CD8-positive, alpha-beta memory T cell (primary cell): ENCODE results near the gene GSPT1. TPM values are rescaled to one million over a fixed set of nuclear protein-coding genes. Genes with fewer than 3 reads are reported as not detected.
A peak's percentile ranks its signal among the peaks of the same experiment; 100 is the strongest.

Source experiments
- CTCF ChIA-PET: fragments of 350-600 bp; sonication (Branson Sonifier 250); formaldehyde crosslinking; loops from one replicate; lab custom pipeline; 2021; ENCODE audit warnings: antibody characterized with exemption; lab: Charles Lee
- POLR2A ChIA-PET: fragments of 350-600 bp; sonication (Branson Sonifier 250); formaldehyde crosslinking; loops from one replicate; lab custom pipeline; 2021; ENCODE audit warnings: antibody characterized with exemption; lab: Charles Lee
- DNase-seq, 5 donors: peaks; one replicate each; pipeline versions ENCODE4 v3.0.0 to v3.0.0-alpha.2; 2020 to 2022; ENCODE audit warnings: mixed read lengths in 1 of 5
- H3K27ac ChIP-seq: one replicate; pipeline ENCODE4 v1.7.0; 2013; ENCODE audit warnings: low read depth, mild to moderate bottlenecking, low read length, moderate library complexity
- H3K27me3 ChIP-seq: 2 replicates; pipeline ENCODE4 v1.7.0; 2013; ENCODE audit warnings: low read length, mild to moderate bottlenecking; ENCODE audit not compliant: insufficient read depth, poor library complexity, severe bottlenecking
- H3K36me3 ChIP-seq: 2 replicates; pipeline ENCODE4 v1.7.0; 2013; ENCODE audit warnings: mild to moderate bottlenecking, low read length, moderate library complexity; ENCODE audit not compliant: insufficient read depth
- H3K4me1 ChIP-seq: 2 replicates; pipeline ENCODE4 v1.7.0; 2013; ENCODE audit warnings: mild to moderate bottlenecking, low read length, moderate library complexity; ENCODE audit not compliant: insufficient read depth
- H3K4me3 ChIP-seq: 2 replicates; pipeline ENCODE4 v1.7.0; 2013; ENCODE audit warnings: mild to moderate bottlenecking, low read length
- H3K9me3 ChIP-seq: 2 replicates; pipeline ENCODE4 v1.7.0; 2013; ENCODE audit warnings: mild to moderate bottlenecking, low read length
- H3K27ac Mint-ChIP-seq, 8 donors: one replicate each; pipeline ENCODE4 v1.8.0; 2020 to 2021; ENCODE audit warnings: mixed read lengths in 8 of 8, mild to moderate bottlenecking in 6 of 8, inconsistent platforms in 3 of 8, moderate library complexity in 3 of 8
- H3K27me3 Mint-ChIP-seq, 2 donors: one replicate each; pipeline ENCODE4 v1.8.0; 2020 to 2021; ENCODE audit warnings: mixed read lengths in 2 of 2, mild to moderate bottlenecking in 1 of 2, moderate library complexity in 1 of 2
- H3K36me3 Mint-ChIP-seq, 3 donors: one replicate each; pipeline ENCODE4 v1.8.0; 2020 to 2021; ENCODE audit warnings: mixed read lengths in 3 of 3, inconsistent platforms in 1 of 3, mild to moderate bottlenecking in 1 of 3
- H3K4me1 Mint-ChIP-seq, 3 donors: one replicate each; pipeline ENCODE4 v1.8.0; 2020 to 2021; ENCODE audit warnings: mixed read lengths in 3 of 3, inconsistent platforms in 1 of 3, mild to moderate bottlenecking in 1 of 3
- H3K4me3 Mint-ChIP-seq, 7 donors: one replicate each; pipeline ENCODE4 v1.8.0; 2020 to 2021; ENCODE audit warnings: mixed read lengths in 7 of 7, mild to moderate bottlenecking in 6 of 7, moderate library complexity in 4 of 7, inconsistent platforms in 2 of 7
- H3K9me3 Mint-ChIP-seq, 5 donors: one replicate each; pipeline ENCODE4 v1.8.0; 2020 to 2022; ENCODE audit warnings: mixed read lengths in 5 of 5, mild to moderate bottlenecking in 3 of 5, moderate library complexity in 2 of 5, inconsistent platforms in 1 of 5
- polyA plus RNA-seq: library from polyadenylated mRNA; unstranded; fragments of 300-500 nt; fragmentation: Illumina TruSeq; gene quantifications from one replicate; pipeline ENCODE4 v1.2.3, GENCODE V29; 2021
- total RNA-seq, 2 experiments: library from RNA; stranded (reverse); gene quantifications; one replicate each; pipeline ENCODE4 v1.2.3, GENCODE V29; 2021

The GSPT1 gene
- total and polyA plus RNA-seq, 3 experiments from 2014 or later: 90.8 to 237 (median 228) TPM

DNA sequence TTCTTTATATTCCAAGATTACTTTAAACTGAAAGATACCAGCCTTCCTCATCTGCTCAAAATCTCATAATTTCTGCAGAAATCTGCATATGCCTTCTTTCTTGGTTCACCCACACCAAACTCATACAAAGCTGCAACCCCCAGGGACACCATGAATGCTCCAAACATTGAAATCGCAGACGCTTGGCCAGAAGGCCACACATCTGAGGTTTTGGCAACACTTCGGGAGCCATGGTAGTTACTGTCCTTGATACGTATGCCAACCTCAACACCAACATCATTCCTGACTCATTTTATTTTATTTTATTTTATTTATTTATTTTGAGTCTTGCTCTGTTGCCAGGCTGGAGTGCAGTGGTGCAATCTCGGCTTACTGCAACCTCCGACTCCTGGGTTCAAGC is 11.8 kb downstream of the GSPT1 start:
- no peaks in the 10 kb centered on the region for H3K27me3 Mint-ChIP-seq
- DNase-seq: no peak
- Histone ChIP-seq H3K4me3 (no peak overlapping the region), H3K4me1 (peaks cover 11% of the 10 kb centered on the region), H3K36me3 (no peaks in the 10 kb centered on the region), H3K27me3 (no peaks in the 10 kb centered on the region), H3K27ac (no peak overlapping the region), H3K9me3 (no peaks in the 10 kb centered on the region)
- ChIA-PET CTCF (no interaction called here), POLR2A (no interaction called here)
- H3K36me3 Mint-ChIP-seq: peaks cover 0 to 60% (median 5%) of the 10 kb centered on the region in 3 donors
- H3K9me3 Mint-ChIP-seq: no peaks in the 10 kb centered on the region
- no peak overlapping the region for H3K4me3 Mint-ChIP-seq
- H3K27ac Mint-ChIP-seq: peak overlapping the region in 1 of 8 donors; percentile 64
- peaks cover 53 to 83% (median 64%) of the 10 kb centered on the region in 3 donors for H3K4me1 Mint-ChIP-seq

GRCh38 chr16:11901091-11901490 is 14.7 kb downstream of the GSPT1 start:
- peaks cover 43 to 75% (median 64%) of the 10 kb centered on the region in 3 donors for H3K4me1 Mint-ChIP-seq

DNA sequence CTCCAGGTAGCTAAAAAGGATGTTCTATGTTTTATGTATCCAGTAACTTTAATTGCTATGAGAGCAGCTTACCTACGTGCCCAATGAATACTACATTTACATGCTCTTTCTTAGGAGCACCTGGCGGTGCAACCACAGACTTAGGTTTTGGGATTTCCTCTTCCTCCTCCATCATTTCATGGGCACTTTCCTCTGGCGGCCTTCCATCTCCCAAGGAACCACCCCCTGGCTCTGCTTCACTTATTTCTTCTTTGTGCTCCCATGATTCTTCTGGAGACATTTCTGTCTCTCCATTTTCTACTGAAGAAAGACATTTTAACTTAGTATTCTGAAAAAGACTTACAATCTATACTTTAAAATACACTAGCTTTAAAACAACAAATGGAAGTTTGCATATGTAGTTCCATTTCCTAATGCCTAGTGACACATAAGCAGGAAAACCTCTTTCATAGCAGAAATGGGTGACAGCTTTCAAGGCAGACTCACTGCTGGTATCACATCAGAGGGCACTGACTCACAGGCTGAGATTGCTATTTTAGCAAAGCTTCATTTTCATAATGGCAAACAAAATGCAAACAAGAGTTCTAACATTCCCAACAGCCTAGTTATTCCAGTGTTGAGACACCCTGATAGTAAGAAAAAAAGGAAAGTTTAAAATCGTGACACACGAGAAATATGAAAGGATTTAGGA is 19.1 kb downstream of the GSPT1 start:
- POLR2A ChIA-PET: interaction anchor here (0.5 kb wide), 1 partner anchor 1576 kb away, joined by 4 read pairs; no protein-coding TSS in a partner anchor

More at GRCh38 chr16:11901091-11901490, 14.7 kb downstream of the GSPT1 start:
- Mint-ChIP-seq H3K27ac (peak overlapping the region in 2 of 8 donors; percentile 68 to 76), H3K36me3 (peaks cover 3 to 55% (median 12%) of the 10 kb centered on the region in 3 donors), H3K4me3 (no peak overlapping the region), H3K9me3 (no peaks in the 10 kb centered on the region), H3K27me3 (no peaks in the 10 kb centered on the region)
- DNase-seq: no peak
- H3K4me1 ChIP-seq: peaks cover 7% of the 10 kb centered on the region
- ChIA-PET POLR2A (no interaction called here), CTCF (no interaction called here)
- H3K27me3 ChIP-seq: no peaks in the 10 kb centered on the region
- no peak overlapping the region for H3K4me3 ChIP-seq
- peaks cover 10% of the 10 kb centered on the region for H3K36me3 ChIP-seq
- H3K9me3 ChIP-seq: no peaks in the 10 kb centered on the region
- H3K27ac ChIP-seq: no peak overlapping the region

GRCh38 chr16:11893571-11893970 is 22.2 kb downstream of the GSPT1 start:
- Histone ChIP-seq H3K9me3 (no peaks in the 10 kb centered on the region), H3K4me1 (no peaks in the 10 kb centered on the region), H3K4me3 (no peak overlapping the region), H3K27ac (no peak overlapping the region), H3K27me3 (no peaks in the 10 kb centered on the region), H3K36me3 (peaks cover 28% of the 10 kb centered on the region)
- H3K4me1 Mint-ChIP-seq: peaks cover 12 to 22% (median 20%) of the 10 kb centered on the region in 3 donors
- no peaks in the 10 kb centered on the region for H3K27me3 Mint-ChIP-seq
- H3K27ac Mint-ChIP-seq: peak overlapping the region in 1 of 8 donors; percentile 54
- ChIA-PET CTCF (no interaction called here), POLR2A (no interaction called here)
- H3K4me3 Mint-ChIP-seq: no peak overlapping the region
- peaks cover 3 to 64% (median 12%) of the 10 kb centered on the region in 3 donors for H3K36me3 Mint-ChIP-seq
- DNase-seq: no peak
- no peaks in the 10 kb centered on the region for H3K9me3 Mint-ChIP-seq

More for the DNA sequence above, 19.1 kb downstream of the GSPT1 start:
- peak overlapping the region in 5 of 8 donors; percentile 7 to 85 (median 64) for H3K27ac Mint-ChIP-seq
- no peaks in the 10 kb centered on the region for H3K27me3 Mint-ChIP-seq
- CTCF ChIA-PET: no interaction called here
- no peak overlapping the region for H3K4me3 Mint-ChIP-seq
- H3K36me3 Mint-ChIP-seq: peaks cover 3 to 64% (median 12%) of the 10 kb centered on the region in 3 donors
- DNase-seq: no peak
- H3K9me3 Mint-ChIP-seq: no peaks in the 10 kb centered on the region
- Histone ChIP-seq H3K36me3 (peaks cover 19% of the 10 kb centered on the region), H3K4me1 (peaks cover 7% of the 10 kb centered on the region), H3K9me3 (no peaks in the 10 kb centered on the region), H3K27me3 (no peaks in the 10 kb centered on the region), H3K27ac (no peak overlapping the region), H3K4me3 (no peak overlapping the region)
- peaks cover 34 to 49% (median 48%) of the 10 kb centered on the region in 3 donors for H3K4me1 Mint-ChIP-seq

GRCh38 chr16:11892761-11893160 is 23.0 kb downstream of the GSPT1 start:
- no peaks in the 10 kb centered on the region for H3K4me1 ChIP-seq
- no peak overlapping the region for H3K27ac ChIP-seq
- POLR2A ChIA-PET: no interaction called here
- Mint-ChIP-seq H3K27ac (peak overlapping the region in 1 of 8 donors; percentile 17), H3K9me3 (no peaks in the 10 kb centered on the region), H3K4me3 (no peak overlapping the region), H3K36me3 (peaks cover 3 to 66% (median 10%) of the 10 kb centered on the region in 3 donors), H3K27me3 (no peaks in the 10 kb centered on the region), H3K4me1 (peaks cover 7 to 14% (median 14%) of the 10 kb centered on the region in 3 donors)
- no peaks in the 10 kb centered on the region for H3K27me3 ChIP-seq
- peaks cover 29% of the 10 kb centered on the region for H3K36me3 ChIP-seq
- no peak for DNase-seq
- CTCF ChIA-PET: no interaction called here
- H3K9me3 ChIP-seq: no peaks in the 10 kb centered on the region
- H3K4me3 ChIP-seq: no peak overlapping the region

DNA sequence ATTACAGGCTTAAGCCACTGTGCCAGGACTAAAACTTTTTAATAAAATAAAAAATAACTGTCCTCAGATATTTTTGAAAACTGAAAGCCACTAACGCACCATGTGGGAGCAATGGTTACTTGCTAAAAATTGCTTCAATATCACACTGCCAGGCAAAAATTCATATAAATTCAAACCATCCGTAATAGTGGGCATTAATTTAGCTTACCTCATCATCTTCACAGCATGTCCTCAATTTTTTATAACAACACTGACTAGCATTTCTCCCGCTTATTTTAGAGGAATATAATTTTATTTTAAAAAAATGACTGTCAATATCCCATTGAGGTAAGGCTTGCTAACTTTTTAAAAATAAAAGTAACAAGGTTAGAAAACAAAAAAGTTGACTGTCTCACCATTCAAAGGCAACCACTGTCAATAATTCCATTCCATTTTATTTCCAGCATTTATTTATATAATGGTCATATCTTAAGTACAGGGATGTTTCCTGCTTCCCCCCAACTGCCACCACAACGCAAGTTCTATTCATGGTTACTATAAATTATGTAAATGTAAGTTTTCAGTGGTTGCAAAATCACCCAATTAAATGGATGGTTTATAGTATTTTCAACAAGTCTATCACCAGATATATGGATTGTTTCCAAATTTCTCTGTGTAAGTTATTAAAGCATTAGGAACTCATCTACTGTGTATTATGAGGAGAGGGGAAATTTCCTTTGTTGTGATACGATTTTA is 25.4 kb downstream of the GSPT1 start:
- peaks cover 5 to 69% (median 13%) of the 10 kb centered on the region in 3 donors for H3K36me3 Mint-ChIP-seq
- ChIA-PET POLR2A (no interaction called here), CTCF (no interaction called here)
- no peaks in the 10 kb centered on the region for H3K27me3 ChIP-seq
- H3K4me3 Mint-ChIP-seq: no peak overlapping the region
- H3K4me3 ChIP-seq: no peak overlapping the region
- peaks cover 2 to 10% (median 5%) of the 10 kb centered on the region in 3 donors for H3K4me1 Mint-ChIP-seq
- H3K27ac Mint-ChIP-seq: peak overlapping the region in 2 of 8 donors; percentile 23 to 47
- H3K9me3 Mint-ChIP-seq: no peaks in the 10 kb centered on the region
- H3K4me1 ChIP-seq: no peaks in the 10 kb centered on the region
- H3K36me3 ChIP-seq: peaks cover 31% of the 10 kb centered on the region
- H3K9me3 ChIP-seq: no peaks in the 10 kb centered on the region
- no peak overlapping the region for H3K27ac ChIP-seq
- DNase-seq: no peak
- H3K27me3 Mint-ChIP-seq: no peaks in the 10 kb centered on the region

DNA sequence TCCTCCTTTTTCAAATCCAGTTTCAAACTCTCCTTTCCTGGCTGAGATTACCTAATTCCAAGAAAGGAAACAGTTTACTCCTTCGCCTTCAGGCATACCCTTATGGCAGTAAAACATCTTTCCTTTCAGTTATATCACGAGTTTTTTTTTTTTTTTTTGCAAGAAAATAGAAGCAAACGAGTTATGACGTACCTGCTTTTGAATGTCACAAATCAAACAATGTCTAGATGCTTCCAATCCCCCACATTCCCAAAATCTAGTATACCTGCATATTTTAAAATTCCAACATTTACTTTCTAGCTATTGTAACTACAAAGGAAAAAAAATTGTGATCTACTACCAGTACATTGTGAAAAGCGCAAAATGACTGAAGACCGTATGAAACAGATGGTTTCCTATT is 28.9 kb downstream of the GSPT1 start:
- H3K27me3 ChIP-seq: no peaks in the 10 kb centered on the region
- peaks cover 42% of the 10 kb centered on the region for H3K36me3 ChIP-seq
- Mint-ChIP-seq H3K27me3 (no peaks in the 10 kb centered on the region), H3K9me3 (no peaks in the 10 kb centered on the region), H3K36me3 (peaks cover 9 to 71% (median 11%) of the 10 kb centered on the region in 3 donors), H3K4me3 (no peak overlapping the region), H3K4me1 (no peaks in the 10 kb centered on the region), H3K27ac (peak overlapping the region in 2 of 8 donors; percentile 30 to 48)
- ChIA-PET CTCF (no interaction called here), POLR2A (no interaction called here)
- H3K27ac ChIP-seq: no peak overlapping the region
- no peak overlapping the region for H3K4me3 ChIP-seq
- no peaks in the 10 kb centered on the region for H3K9me3 ChIP-seq
- no peak for DNase-seq
- H3K4me1 ChIP-seq: no peaks in the 10 kb centered on the region

- no peak for DNase-seq
- no peak overlapping the region for H3K4me3 ChIP-seq
- H3K4me1 Mint-ChIP-seq: peaks cover 0 to 5% (median 0%) of the 10 kb centered on the region in 3 donors
- H3K4me1 ChIP-seq: no peaks in the 10 kb centered on the region
- CTCF ChIA-PET: no interaction called here
- peaks cover 42% of the 10 kb centered on the region for H3K36me3 ChIP-seq
- H3K4me3 Mint-ChIP-seq: no peak overlapping the region
- POLR2A ChIA-PET: no interaction called here
- peak overlapping the region in 1 of 8 donors; percentile 20 for H3K27ac Mint-ChIP-seq
- no peaks in the 10 kb centered on the region for H3K27me3 ChIP-seq
- H3K9me3 Mint-ChIP-seq: no peaks in the 10 kb centered on the region
- peaks cover 9 to 81% (median 19%) of the 10 kb centered on the region in 3 donors for H3K36me3 Mint-ChIP-seq
- H3K9me3 ChIP-seq: no peaks in the 10 kb centered on the region
- H3K27ac ChIP-seq: no peak overlapping the region
- H3K27me3 Mint-ChIP-seq: no peaks in the 10 kb centered on the region
These were observed 31.7 kb downstream of the GSPT1 start for GRCh38 chr16:11884035-11884434.
